AG09319 (cell line): ENCODE data around the gene NSMCE3.

Source experiments
- DNase-seq: peaks from one replicate; pipeline ENCODE4 v3.0.0-alpha.2; 2010; ENCODE audit warnings: low read depth; ENCODE audit errors: extremely low read depth
- CTCF ChIP-seq: IDR thresholded peaks from 2 replicates; pipeline ENCODE4 v1.5.1; 2011; ENCODE audit warnings: low read depth, mild to moderate bottlenecking, inconsistent platforms, low read length, moderate library complexity

Gene NSMCE3

GRCh38 chr15:29269485-29270168 is at the start of gene NSMCE3:
NSMCE3 (minus strand) TSS chr15:29269822; CDS start chr15:29269705, 117 bp downstream.
- peak; percentile 65 for DNase-seq
- no peak for TF ChIP-seq CTCF

GRCh38 chr15:29316422-29316821 is 46.8 kb upstream of the NSMCE3 start:
- no peak for TF ChIP-seq CTCF
- DNase-seq: no peak

- no peak for TF ChIP-seq CTCF
- peak; percentile 10 for DNase-seq
These were observed 42.8 kb upstream of the NSMCE3 start for GRCh38 chr15:29312387-29312786.

GRCh38 chr15:29311696-29312095 is 42.1 kb upstream of the NSMCE3 start:
- no peak for DNase-seq
- no peak for TF ChIP-seq CTCF

- no peak for TF ChIP-seq CTCF
These were observed 39.5 kb upstream of the NSMCE3 start for GRCh38 chr15:29309139-29309538.

GRCh38 chr15:29308299-29308698 is 38.7 kb upstream of the NSMCE3 start:
- no peak for DNase-seq
- TF ChIP-seq CTCF: no peak

More at GRCh38 chr15:29309139-29309538, 39.5 kb upstream of the NSMCE3 start:
- no peak for DNase-seq

GRCh38 chr15:29305556-29305955 is 35.9 kb upstream of the NSMCE3 start:
- TF ChIP-seq CTCF: no peak
- no peak for DNase-seq
